GM19025 (cell line): ENCODE measurements around the gene STXBP4.

Experiments
- ATAC-seq: cut with Tn5 transposase; IDR thresholded peaks from one replicate; pipeline ENCODE4 v1.9.1; 2021; ENCODE audit warnings: mild to moderate bottlenecking, low read depth, moderate library complexity; ENCODE audit not compliant: unreplicated experiment

The STXBP4 gene

DNA sequence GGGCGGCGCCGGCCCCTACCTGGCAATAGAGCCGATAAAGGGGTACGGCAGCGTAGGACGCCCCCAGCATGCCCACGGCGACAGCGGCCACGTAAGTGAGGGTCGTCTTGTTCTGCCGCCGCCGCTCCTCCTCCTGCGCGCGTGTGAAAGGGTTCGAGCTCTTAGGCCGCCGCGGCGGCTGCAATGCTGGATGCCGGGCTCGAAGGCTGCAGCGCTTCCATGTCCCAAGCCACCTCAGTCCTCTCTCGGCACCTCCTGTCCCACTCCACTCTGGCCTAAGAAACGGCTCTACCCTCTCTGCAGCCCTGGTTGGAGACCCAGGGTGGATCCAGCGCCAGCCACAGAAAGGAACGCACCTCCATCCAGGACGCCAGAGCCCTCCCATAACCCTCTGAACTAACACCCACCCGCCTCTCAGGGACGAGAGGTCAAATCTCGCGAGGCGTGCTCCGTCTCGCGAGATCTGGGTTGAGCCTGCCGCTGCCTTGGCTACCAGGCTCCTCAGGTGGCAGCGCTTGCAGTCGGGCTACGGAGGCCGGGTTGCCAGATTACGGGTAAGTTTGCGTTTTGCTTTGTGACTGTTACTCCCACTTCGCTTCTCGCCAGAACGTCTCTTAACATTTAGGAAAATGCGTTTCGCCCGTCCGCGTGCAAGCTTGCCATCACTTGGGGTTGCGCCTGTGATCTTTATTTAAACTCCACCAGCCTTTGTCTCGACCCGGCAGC lies at the start of gene STXBP4, which contains the start of gene COX11:
TSS of gene STXBP4 (plus strand) at position 504 of the 726 bp plus-strand sequence. CDS start 17,455 bp downstream, outside the sequence.
TSS of gene COX11 (minus strand) at position 393 of the 726 bp plus-strand sequence. CDS start at position 385, 8 bp downstream.
- ATAC-seq = peak; percentile 90

DNA sequence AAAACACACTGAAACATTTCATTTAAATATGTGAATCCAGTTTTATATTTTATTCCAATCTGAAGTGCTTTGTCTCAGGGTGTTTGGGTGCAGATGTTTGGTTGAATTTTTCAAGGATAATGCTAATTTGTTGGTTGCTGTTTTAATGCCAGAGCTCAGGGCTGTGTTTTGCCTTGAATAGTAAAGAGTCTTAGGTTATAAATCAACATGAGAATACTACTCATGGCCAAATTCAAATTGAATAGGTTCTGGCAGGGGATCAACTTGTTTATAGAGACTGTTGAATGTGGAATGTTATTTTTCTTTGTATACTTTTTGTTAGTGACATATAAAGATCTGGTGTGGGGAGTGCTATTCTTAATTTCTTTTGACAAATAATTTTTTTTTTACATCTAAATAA lies 49.1 kb upstream of the STXBP4 start:
- ATAC-seq = no peak

GRCh38 chr17:54920819-54921218 lies 47.7 kb upstream of the STXBP4 start:
- no peak for ATAC-seq

- no peak for ATAC-seq
Measured at GRCh38 chr17:54924405-54924804, 44.2 kb upstream of the STXBP4 start.

GRCh38 chr17:54927525-54927924 lies 41.0 kb upstream of the STXBP4 start:
- ATAC-seq = no peak

DNA sequence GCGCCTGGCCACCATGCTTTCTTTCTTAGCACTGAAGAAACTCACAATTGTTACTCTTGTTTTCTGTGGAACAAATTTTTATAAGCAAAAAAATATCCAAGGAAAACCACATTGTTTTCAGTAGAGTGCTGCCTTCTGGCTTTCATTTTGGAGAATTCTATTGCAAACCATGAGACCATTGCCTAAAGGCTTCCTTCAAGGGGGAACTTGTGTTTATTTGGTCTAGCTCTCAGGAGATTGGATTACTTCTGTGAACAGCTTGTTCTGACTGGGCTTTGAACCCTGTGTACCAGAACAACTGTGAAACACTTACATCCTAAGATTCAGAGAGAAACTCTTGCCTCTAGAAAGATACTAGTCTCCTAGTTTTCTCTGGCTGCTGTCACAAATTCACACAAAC lies 35.9 kb upstream of the STXBP4 start:
- ATAC-seq = no peak

- no peak for ATAC-seq
Measured at GRCh38 chr17:54933921-54934320, 34.6 kb upstream of the STXBP4 start.

- no peak for ATAC-seq
Measured at GRCh38 chr17:54935471-54935870, 33.1 kb upstream of the STXBP4 start.

- ATAC-seq = no peak
Measured at GRCh38 chr17:54937018-54937417, 31.5 kb upstream of the STXBP4 start.

GRCh38 chr17:54937426-54937825 lies 31.1 kb upstream of the STXBP4 start:
- ATAC-seq = no peak

GRCh38 chr17:54941285-54941684 lies 27.3 kb upstream of the STXBP4 start:
- ATAC-seq = no peak

GRCh38 chr17:54944796-54945195 lies 23.8 kb upstream of the STXBP4 start:
- no peak for ATAC-seq

- no peak for ATAC-seq
Measured at GRCh38 chr17:54945231-54945630, 23.3 kb upstream of the STXBP4 start.

- ATAC-seq = no peak
Measured at GRCh38 chr17:54945671-54946070, 22.9 kb upstream of the STXBP4 start.

DNA sequence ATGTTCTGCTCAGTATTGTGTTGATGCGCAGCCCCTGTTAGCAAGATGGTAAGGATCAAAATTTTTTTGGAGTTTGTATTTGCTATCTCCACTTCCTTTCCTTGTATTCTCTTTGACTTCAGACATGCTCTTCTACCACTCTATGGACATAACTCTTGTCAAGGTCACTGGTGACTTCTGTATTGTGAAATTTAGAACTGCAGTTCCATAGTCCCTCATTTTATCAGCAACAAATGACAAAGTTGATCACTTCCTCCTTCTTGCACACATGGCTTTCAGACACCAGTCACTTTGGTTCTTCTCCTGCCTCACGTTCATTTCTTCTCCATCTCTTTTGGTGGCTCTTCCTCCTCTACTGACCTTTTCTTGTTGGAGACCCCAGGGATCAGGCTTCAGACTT lies 21.2 kb upstream of the STXBP4 start:
- no peak for ATAC-seq

DNA sequence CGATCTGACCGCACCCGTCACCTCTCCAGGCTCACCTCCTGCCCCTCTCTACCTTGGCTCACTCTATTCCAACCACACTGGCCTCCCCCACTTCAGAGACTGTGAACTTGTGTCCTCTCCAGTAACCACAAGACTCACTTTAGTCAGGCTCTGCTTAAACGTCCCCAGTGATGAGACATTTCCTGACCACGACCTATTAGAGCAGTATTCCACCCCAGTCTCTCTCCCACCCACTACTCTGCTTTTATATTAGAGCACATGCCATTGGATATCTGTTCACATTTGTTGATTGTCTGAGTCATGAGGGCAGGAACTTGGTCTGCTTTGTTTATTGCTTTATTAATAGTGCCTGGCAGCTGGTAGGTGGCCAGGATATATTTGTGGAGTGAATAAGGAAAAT lies 20.2 kb upstream of the STXBP4 start:
- no peak for ATAC-seq

DNA sequence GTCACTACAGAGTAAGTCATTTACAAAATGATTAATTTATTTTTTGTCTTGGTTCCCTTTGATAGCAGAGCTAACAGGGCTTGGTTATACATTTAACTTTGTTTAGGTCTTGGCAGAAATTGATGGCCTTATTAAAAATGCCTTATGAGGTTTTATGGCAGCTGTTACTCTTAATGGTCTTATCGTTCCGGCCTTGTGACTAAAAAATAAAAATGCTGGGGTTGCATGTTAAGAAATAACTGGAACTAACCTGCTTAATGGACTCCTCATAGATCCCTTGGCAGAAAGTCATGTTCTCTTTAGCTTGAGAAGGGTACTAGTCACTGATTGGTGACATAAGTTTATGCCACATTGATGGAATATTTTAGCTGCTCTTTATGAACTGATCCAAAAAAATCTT lies 18.4 kb upstream of the STXBP4 start:
- no peak for ATAC-seq

DNA sequence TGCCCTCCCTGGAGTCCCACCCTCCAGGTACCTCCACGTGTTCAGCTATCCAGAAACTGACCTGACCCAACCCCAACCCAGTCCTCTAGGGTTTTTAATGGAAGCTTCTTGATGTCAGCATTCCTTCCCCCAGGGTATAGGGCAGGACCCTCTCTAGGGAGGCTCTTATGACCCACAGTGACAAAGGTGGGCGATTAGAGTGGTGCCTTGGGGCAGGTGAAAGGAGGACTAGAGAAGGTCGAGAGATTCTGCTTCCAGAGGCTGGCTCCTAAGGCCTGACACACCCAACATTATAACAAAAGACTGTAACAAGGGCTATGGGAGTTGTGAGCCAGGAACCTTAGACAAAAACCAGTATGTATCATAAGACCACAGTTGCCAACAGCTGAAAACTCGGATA lies 17.3 kb upstream of the STXBP4 start:
- no peak for ATAC-seq

GRCh38 chr17:54956791-54957190 lies 11.8 kb upstream of the STXBP4 start:
- ATAC-seq = no peak

GRCh38 chr17:54967621-54968261 lies 824 bp upstream of the STXBP4 start:
- peak; percentile 17 for ATAC-seq

DNA sequence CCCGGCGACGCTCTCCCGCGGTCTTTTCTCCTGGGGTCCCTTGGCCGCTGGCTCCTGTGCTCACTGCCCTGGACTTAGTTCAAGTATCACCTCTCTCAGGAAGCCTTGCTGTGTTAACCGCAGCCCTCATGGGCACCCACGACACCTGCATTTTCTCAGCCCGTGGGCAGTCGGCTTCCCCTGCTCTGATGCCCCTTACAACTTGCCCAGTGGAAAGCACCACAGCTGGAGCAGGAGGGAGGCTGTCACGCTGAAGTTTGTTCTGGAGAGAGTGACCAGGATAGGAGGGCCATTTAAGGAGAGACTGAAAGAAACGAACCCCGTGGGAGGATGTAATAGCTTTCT lies 395 bp downstream of the STXBP4 start:
- ATAC-seq = peak; percentile 21
